MCF 10A (cell line): Measurements from ENCODE around the gene KHSRP. TPM values are rescaled to one million over a fixed set of nuclear protein-coding genes. Genes with fewer than 3 reads are reported as not detected.

Experiments
- BruUV-seq: library from RNA; stranded (reverse); fragments of 400-500 nt; replicated peaks from 2 replicates; lab custom pipeline; 2021; lab: Mats Ljungman, UMichigan
- CTCF ChIA-PET: fragments of 300-600 bp; sonication (Branson Sonifier 250); formaldehyde crosslinking; extraction: SDS; loops from one replicate; lab custom pipeline; 2021; ENCODE audit warnings: antibody characterized with exemption, inconsistent platforms; lab: Yijun Ruan, JAX
- POLR2A ChIA-PET: fragments of 300-600, 350-650 bp; sonication (Branson Sonifier 250); formaldehyde crosslinking; extraction: SDS; loops from one replicate; lab custom pipeline; 2020; ENCODE audit warnings: antibody characterized with exemption, inconsistent platforms; lab: Yijun Ruan, JAX
- DNase-seq: peaks from one replicate; pipeline ENCODE4 v3.0.0-alpha.2; 2018; ENCODE audit not compliant: unreplicated experiment
- H3K27ac Mint-ChIP-seq: one replicate; pipeline ENCODE4 v1.8.0; 2022; ENCODE audit warnings: mild to moderate bottlenecking, low read depth, mixed read lengths; ENCODE audit not compliant: unreplicated experiment
- H3K27me3 Mint-ChIP-seq: one replicate; pipeline ENCODE4 v1.8.0; 2022; ENCODE audit warnings: mixed read lengths; ENCODE audit not compliant: insufficient read depth, unreplicated experiment
- H3K36me3 Mint-ChIP-seq: one replicate; pipeline ENCODE4 v1.8.0; 2022; ENCODE audit warnings: mild to moderate bottlenecking, moderate library complexity, mixed read lengths; ENCODE audit not compliant: insufficient read depth, unreplicated experiment
- H3K4me1 Mint-ChIP-seq: one replicate; pipeline ENCODE4 v1.8.0; 2022; ENCODE audit warnings: mixed read lengths; ENCODE audit not compliant: insufficient read depth, unreplicated experiment
- H3K4me3 Mint-ChIP-seq: one replicate; pipeline ENCODE4 v1.8.0; 2022; ENCODE audit warnings: mild to moderate bottlenecking, moderate library complexity, mixed read lengths; ENCODE audit not compliant: unreplicated experiment
- H3K9me3 Mint-ChIP-seq: one replicate; pipeline ENCODE4 v1.8.0; 2022; ENCODE audit warnings: mixed read lengths; ENCODE audit not compliant: unreplicated experiment
- CTCF ChIP-seq: fragments of 200-600 bp; IDR thresholded peaks from one replicate; pipeline ENCODE4 v1.8.0; 2022; ENCODE audit warnings: antibody characterized with exemption, mild to moderate bottlenecking; ENCODE audit not compliant: unreplicated experiment
- intact Hi-C: fragments of 100-400 bp; cut with micrococcal nuclease; formaldehyde crosslinking; loops from 2 replicates; pipeline ENCODE4 v1.14.1; 2022
- total RNA-seq: library from RNA; stranded (reverse); gene quantifications from 2 replicates; pipeline ENCODE4 v1.2.3, GENCODE V29; 2022

The KHSRP gene
- total RNA-seq, 1 experiment from 2014 or later = 278 TPM

- Mint-ChIP-seq H3K4me3 (no peak overlapping the region), H3K27ac (no peak overlapping the region), H3K27me3 (no peaks in the 10 kb centered on the region), H3K9me3 (no peaks in the 10 kb centered on the region), H3K4me1 (peaks cover 5% of the 10 kb centered on the region), H3K36me3 (peaks cover 32% of the 10 kb centered on the region)
- TF ChIP-seq CTCF = no peak
- DNase-seq = no peak
- ChIA-PET POLR2A (interaction anchor here (0.6 kb wide), 1 partner anchor 1149 kb away, joined by 3 read pairs; no protein-coding TSS in a partner anchor), CTCF (no interaction called here)
- intact Hi-C loops = no loop called here
- no TSS peak for BruUV-seq
These were observed 31.3 kb upstream of the KHSRP start for GRCh38 chr19:6455924-6456323.

DNA sequence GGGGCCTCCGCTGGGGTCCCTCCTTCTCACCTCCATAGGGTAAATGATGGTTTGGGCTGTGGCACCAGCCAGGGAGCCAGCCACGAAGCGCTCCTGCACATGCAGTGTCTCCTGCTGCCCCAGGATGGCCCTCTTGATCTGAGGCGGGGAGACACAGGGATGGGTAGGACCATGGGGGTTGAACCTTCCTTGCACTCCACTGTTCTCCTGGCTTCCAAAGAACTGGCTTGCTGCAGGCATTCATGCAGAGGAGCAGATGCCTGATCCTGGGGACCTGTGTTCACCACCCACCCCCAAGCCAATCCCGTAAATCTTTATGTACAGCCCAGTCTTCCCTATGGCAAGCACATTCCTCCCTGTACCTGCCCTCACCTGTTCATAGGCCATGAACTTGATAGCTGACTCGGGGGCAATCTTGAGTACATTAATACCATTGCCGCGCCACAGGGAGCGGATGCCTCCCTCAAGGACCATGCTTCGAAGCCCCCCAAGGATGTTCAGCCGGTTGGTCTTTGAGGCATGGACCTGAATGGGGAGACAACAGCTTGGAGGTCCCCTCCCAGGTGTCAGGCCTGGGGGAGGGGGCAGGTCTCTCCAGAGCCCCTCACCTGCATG lies 29.4 kb upstream of the KHSRP start:
- BruUV-seq = no TSS peak
- Mint-ChIP-seq H3K27me3 (no peaks in the 10 kb centered on the region), H3K36me3 (peaks cover 32% of the 10 kb centered on the region), H3K4me1 (peaks cover 5% of the 10 kb centered on the region), H3K9me3 (no peaks in the 10 kb centered on the region), H3K27ac (no peak overlapping the region), H3K4me3 (no peak overlapping the region)
- ChIA-PET CTCF (no interaction called here), POLR2A (interaction anchor here (0.6 kb wide), 1 partner anchor 351 kb away, joined by 3 read pairs; no protein-coding TSS in a partner anchor)
- intact Hi-C loops = no loop called here
- DNase-seq = no peak
- TF ChIP-seq CTCF = no peak

DNA sequence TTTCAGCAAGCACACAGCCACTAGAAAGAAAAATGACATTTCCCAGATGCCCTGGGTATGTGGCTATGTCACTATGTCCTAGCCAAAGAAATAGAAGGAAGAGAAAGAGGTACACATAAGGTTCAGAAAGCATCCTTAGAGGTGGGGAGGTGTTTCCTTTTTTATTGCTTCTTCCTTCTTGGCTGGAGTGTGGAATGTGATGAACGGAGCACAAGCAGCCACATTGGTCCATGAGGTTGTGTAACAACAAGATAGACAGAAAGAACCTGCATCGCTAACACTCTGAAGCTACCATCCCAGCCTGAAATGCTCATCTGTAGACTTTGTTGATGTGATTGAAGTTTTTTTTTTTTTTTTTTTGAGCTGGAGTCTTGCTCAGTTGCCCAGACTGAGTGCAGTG lies 28.3 kb upstream of the KHSRP start:
- no peak for TF ChIP-seq CTCF
- intact Hi-C loops = no loop called here
- Mint-ChIP-seq H3K4me1 (no peaks in the 10 kb centered on the region), H3K36me3 (peaks cover 32% of the 10 kb centered on the region), H3K27me3 (no peaks in the 10 kb centered on the region), H3K9me3 (no peaks in the 10 kb centered on the region), H3K27ac (no peak overlapping the region), H3K4me3 (no peak overlapping the region)
- no peak for DNase-seq
- ChIA-PET CTCF (interaction anchor here (0.6 kb wide), 1 partner anchor 25 kb away, joined by 3 read pairs; no protein-coding TSS in a partner anchor), POLR2A (no interaction called here)
- no TSS peak for BruUV-seq

DNA sequence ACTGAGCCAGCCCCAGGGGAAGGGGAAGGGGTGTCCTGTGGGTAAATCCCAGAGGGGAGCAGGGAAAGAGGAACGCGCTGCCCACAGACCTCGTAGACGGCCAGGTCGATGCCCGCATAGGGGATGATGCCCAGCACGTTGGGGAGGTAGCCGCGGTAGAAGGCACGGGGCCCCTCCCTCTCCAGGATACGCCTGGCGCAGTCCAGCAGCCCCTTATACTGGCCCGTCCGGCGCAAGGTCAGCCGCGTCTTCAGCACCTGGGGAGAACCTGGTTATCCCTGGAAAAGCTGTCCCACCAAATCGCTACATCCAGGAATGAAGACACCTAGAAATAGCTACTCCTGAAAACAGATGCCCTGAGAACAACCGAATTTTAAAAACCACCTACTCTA lies 27.6 kb upstream of the KHSRP start:
- ChIA-PET CTCF (no interaction called here), POLR2A (no interaction called here)
- Mint-ChIP-seq H3K4me3 (no peak overlapping the region), H3K27me3 (no peaks in the 10 kb centered on the region), H3K27ac (no peak overlapping the region), H3K9me3 (no peaks in the 10 kb centered on the region), H3K4me1 (no peaks in the 10 kb centered on the region), H3K36me3 (peaks cover 32% of the 10 kb centered on the region)
- no TSS peak for BruUV-seq
- intact Hi-C loops = no loop called here
- no peak for DNase-seq
- TF ChIP-seq CTCF = no peak
